Measurements from ENCODE around the gene SETD1B. TPM values are rescaled to one million over a fixed set of nuclear protein-coding genes. Genes with fewer than 3 reads are reported as not detected.

Gene SETD1B
- total RNA-seq, 1 donor from 2014 or later = 2.1 TPM

- H3K4me1 ChIP-seq (ENCODE audit: control insufficient read depth in 3 of 3, insufficient read depth in 3 of 3, low read length in 3 of 3) = peaks cover 18 to 26% (median 25%) of the 10 kb centered on the region in 3 donors
- no peak overlapping the region for H3K9ac ChIP-seq (ENCODE audit: low read depth in 1 of 3, low read length in 3 of 3)
- no peaks in the 10 kb centered on the region for H3K27me3 ChIP-seq (ENCODE audit: control insufficient read depth in 3 of 3, insufficient read depth in 3 of 3, low read length in 3 of 3)
- H3K4me3 ChIP-seq (ENCODE audit: low read length in 3 of 3) = no peak overlapping the region
- H3K9me3 ChIP-seq (ENCODE audit: control insufficient read depth in 3 of 3, low read length in 3 of 3) = no peaks in the 10 kb centered on the region
- H3K36me3 ChIP-seq (ENCODE audit: control insufficient read depth in 3 of 3, insufficient read depth in 3 of 3, low read length in 3 of 3) = peaks cover 7 to 11% (median 8%) of the 10 kb centered on the region in 3 donors
- H3K27ac ChIP-seq (ENCODE audit: low read depth, low read length) = no peak overlapping the region
Observed at GRCh38 chr12:121778567-121779421, 25.0 kb upstream of the SETD1B start.

GRCh38 chr12:121779422-121779895, 24.4 kb upstream of the SETD1B start:
- peaks cover 7 to 11% (median 8%) of the 10 kb centered on the region in 3 donors for H3K36me3 ChIP-seq (ENCODE audit: control insufficient read depth in 3 of 3, insufficient read depth in 3 of 3, low read length in 3 of 3)
- H3K4me3 ChIP-seq (ENCODE audit: low read length in 3 of 3) = no peak overlapping the region
- peaks cover 12 to 20% (median 19%) of the 10 kb centered on the region in 3 donors for H3K4me1 ChIP-seq (ENCODE audit: control insufficient read depth in 3 of 3, insufficient read depth in 3 of 3, low read length in 3 of 3)
- H3K27ac ChIP-seq (ENCODE audit: low read depth, low read length) = no peak overlapping the region
- H3K9ac ChIP-seq (ENCODE audit: low read depth in 1 of 3, low read length in 3 of 3) = no peak overlapping the region
- no peaks in the 10 kb centered on the region for H3K9me3 ChIP-seq (ENCODE audit: control insufficient read depth in 3 of 3, low read length in 3 of 3)
- no peaks in the 10 kb centered on the region for H3K27me3 ChIP-seq (ENCODE audit: control insufficient read depth in 3 of 3, insufficient read depth in 3 of 3, low read length in 3 of 3)

DNA sequence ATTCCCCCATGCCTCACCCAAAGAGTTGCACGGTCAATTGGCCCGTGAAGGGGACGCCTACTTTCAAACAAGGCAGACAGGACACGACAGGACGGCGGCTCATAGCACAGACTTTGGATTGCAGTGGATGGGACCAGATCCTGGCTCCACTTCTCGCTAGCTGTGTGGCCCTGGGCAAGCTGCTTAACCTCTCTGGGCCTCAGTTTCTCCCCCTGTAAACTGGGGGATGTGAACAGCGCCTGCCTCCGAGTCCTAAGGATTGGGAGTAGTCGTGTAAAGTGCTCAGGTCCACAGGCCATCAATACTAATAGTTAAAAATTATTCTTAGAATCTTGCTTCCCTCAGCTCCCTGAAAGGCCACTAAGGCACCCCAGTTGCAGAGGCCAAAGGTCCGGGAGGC, 23.4 kb upstream of the SETD1B start:
- Histone ChIP-seq H3K9me3 (ENCODE audit: control insufficient read depth in 3 of 3, low read length in 3 of 3) (no peaks in the 10 kb centered on the region), H3K4me3 (ENCODE audit: low read length in 3 of 3) (no peak overlapping the region), H3K9ac (ENCODE audit: low read depth in 1 of 3, low read length in 3 of 3) (no peak overlapping the region), H3K36me3 (ENCODE audit: control insufficient read depth in 3 of 3, insufficient read depth in 3 of 3, low read length in 3 of 3) (peaks cover 5 to 11% (median 8%) of the 10 kb centered on the region in 3 donors), H3K27me3 (ENCODE audit: control insufficient read depth in 3 of 3, insufficient read depth in 3 of 3, low read length in 3 of 3) (no peaks in the 10 kb centered on the region), H3K4me1 (ENCODE audit: control insufficient read depth in 3 of 3, insufficient read depth in 3 of 3, low read length in 3 of 3) (peaks cover 12 to 25% (median 19%) of the 10 kb centered on the region in 3 donors), H3K27ac (ENCODE audit: low read depth, low read length) (no peak overlapping the region)

DNA sequence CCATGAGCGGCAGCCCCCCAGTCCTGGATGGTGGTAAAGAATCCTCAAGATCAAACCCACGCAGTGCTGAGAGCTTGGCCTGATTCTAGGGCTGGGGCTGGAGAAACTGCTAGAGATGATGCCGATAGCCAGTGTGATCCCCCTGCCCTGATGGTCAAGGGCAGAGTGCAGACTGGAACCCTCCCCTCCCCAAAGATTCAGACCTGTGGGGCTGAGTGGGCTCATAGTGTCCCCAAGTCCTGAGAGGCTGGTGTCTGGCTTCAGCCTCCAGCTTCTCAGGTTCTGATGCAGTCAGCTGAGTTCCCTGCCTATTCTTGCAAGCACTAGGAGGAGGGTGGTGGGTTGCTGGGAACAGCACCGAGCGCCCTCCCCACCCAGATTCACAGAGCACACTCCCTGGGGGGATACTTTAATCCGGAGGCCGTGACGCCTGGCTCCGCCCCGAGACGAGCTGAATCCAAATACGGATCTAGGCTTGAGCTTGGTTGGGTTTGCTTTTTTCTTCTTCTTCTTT, 22.3 kb upstream of the SETD1B start:
- Histone ChIP-seq H3K9me3 (ENCODE audit: control insufficient read depth in 3 of 3, low read length in 3 of 3) (no peaks in the 10 kb centered on the region), H3K4me1 (ENCODE audit: control insufficient read depth in 3 of 3, insufficient read depth in 3 of 3, low read length in 3 of 3) (peaks cover 12 to 22% (median 17%) of the 10 kb centered on the region in 3 donors), H3K4me3 (ENCODE audit: low read length in 3 of 3) (no peak overlapping the region), H3K9ac (ENCODE audit: low read depth in 1 of 3, low read length in 3 of 3) (peak overlapping the region in 2 of 3 donors; percentile 40 to 69), H3K27ac (ENCODE audit: low read depth, low read length) (peak overlapping the region; percentile 21), H3K36me3 (ENCODE audit: control insufficient read depth in 3 of 3, insufficient read depth in 3 of 3, low read length in 3 of 3) (peaks cover 5 to 11% (median 6%) of the 10 kb centered on the region in 3 donors), H3K27me3 (ENCODE audit: control insufficient read depth in 3 of 3, insufficient read depth in 3 of 3, low read length in 3 of 3) (no peaks in the 10 kb centered on the region)

GRCh38 chr12:121781998-121782979, 21.5 kb upstream of the SETD1B start:
- Histone ChIP-seq H3K27me3 (ENCODE audit: control insufficient read depth in 3 of 3, insufficient read depth in 3 of 3, low read length in 3 of 3) (no peaks in the 10 kb centered on the region), H3K4me1 (ENCODE audit: control insufficient read depth in 3 of 3, insufficient read depth in 3 of 3, low read length in 3 of 3) (peaks cover 12 to 27% (median 17%) of the 10 kb centered on the region in 3 donors), H3K36me3 (ENCODE audit: control insufficient read depth in 3 of 3, insufficient read depth in 3 of 3, low read length in 3 of 3) (peaks cover 5 to 11% (median 6%) of the 10 kb centered on the region in 3 donors), H3K27ac (ENCODE audit: low read depth, low read length) (peak overlapping the region; percentile 73), H3K4me3 (ENCODE audit: low read length in 3 of 3) (no peak overlapping the region), H3K9me3 (ENCODE audit: control insufficient read depth in 3 of 3, low read length in 3 of 3) (no peaks in the 10 kb centered on the region), H3K9ac (ENCODE audit: low read depth in 1 of 3, low read length in 3 of 3) (peak overlapping the region; percentile 38 to 69 (median 40))

GRCh38 chr12:121783766-121784165, 20.0 kb upstream of the SETD1B start:
- Histone ChIP-seq H3K36me3 (ENCODE audit: control insufficient read depth in 3 of 3, insufficient read depth in 3 of 3, low read length in 3 of 3) (peaks cover 4 to 10% (median 6%) of the 10 kb centered on the region in 3 donors), H3K9me3 (ENCODE audit: control insufficient read depth in 3 of 3, low read length in 3 of 3) (no peaks in the 10 kb centered on the region), H3K4me3 (ENCODE audit: low read length in 3 of 3) (no peak overlapping the region), H3K4me1 (ENCODE audit: control insufficient read depth in 3 of 3, insufficient read depth in 3 of 3, low read length in 3 of 3) (peaks cover 12 to 31% (median 20%) of the 10 kb centered on the region in 3 donors), H3K27ac (ENCODE audit: low read depth, low read length) (no peak overlapping the region), H3K9ac (ENCODE audit: low read depth in 1 of 3, low read length in 3 of 3) (no peak overlapping the region), H3K27me3 (ENCODE audit: control insufficient read depth in 3 of 3, insufficient read depth in 3 of 3, low read length in 3 of 3) (no peaks in the 10 kb centered on the region)

DNA sequence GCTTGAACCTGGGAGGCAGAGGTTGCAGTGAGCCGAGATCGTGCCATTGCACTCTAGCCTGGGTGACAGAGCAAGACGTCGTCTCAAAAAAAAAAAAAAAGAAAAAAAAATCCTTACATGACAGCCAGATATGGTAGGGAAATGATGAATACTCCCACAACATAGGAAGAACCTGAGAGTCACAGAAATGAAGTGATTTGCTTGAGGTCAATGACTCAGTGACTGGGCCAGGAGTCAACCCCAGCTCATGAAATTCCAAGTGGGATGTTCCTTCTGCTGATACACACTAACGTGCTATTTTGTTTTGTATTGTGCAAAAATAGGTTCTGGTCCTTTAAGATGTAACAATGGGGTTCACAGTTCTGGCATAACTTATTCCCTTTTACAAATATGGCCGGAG, 19.3 kb upstream of the SETD1B start:
- H3K27ac ChIP-seq (ENCODE audit: low read depth, low read length) = no peak overlapping the region
- H3K9me3 ChIP-seq (ENCODE audit: control insufficient read depth in 3 of 3, low read length in 3 of 3) = no peaks in the 10 kb centered on the region
- peaks cover 3% of the 10 kb centered on the region in 3 donors for H3K36me3 ChIP-seq (ENCODE audit: control insufficient read depth in 3 of 3, insufficient read depth in 3 of 3, low read length in 3 of 3)
- H3K4me1 ChIP-seq (ENCODE audit: control insufficient read depth in 3 of 3, insufficient read depth in 3 of 3, low read length in 3 of 3) = peaks cover 12 to 31% (median 25%) of the 10 kb centered on the region in 3 donors
- no peak overlapping the region for H3K9ac ChIP-seq (ENCODE audit: low read depth in 1 of 3, low read length in 3 of 3)
- no peak overlapping the region for H3K4me3 ChIP-seq (ENCODE audit: low read length in 3 of 3)
- no peaks in the 10 kb centered on the region for H3K27me3 ChIP-seq (ENCODE audit: control insufficient read depth in 3 of 3, insufficient read depth in 3 of 3, low read length in 3 of 3)

DNA sequence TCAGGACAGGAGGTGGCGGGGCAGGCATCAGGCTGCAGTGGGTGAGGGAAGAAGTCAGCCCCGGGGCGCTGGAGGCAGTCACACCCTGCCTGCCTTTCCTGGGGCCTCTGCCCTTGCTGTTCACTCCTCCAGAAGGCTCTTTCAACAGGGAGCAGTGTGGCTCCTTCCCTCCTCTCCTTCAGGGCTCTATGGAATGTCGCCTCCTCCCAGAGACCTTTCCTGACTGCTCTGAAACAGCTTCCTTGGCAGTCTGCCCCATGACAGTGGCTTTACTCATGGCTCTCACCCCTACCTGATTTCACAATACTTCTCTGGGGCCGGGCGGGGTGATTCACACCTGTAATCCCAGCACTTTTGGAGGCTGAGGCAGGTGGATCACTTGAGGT, 17.4 kb upstream of the SETD1B start:
- Histone ChIP-seq H3K4me3 (ENCODE audit: low read length in 3 of 3) (no peak overlapping the region), H3K27me3 (ENCODE audit: control insufficient read depth in 3 of 3, insufficient read depth in 3 of 3, low read length in 3 of 3) (no peaks in the 10 kb centered on the region), H3K9me3 (ENCODE audit: control insufficient read depth in 3 of 3, low read length in 3 of 3) (no peaks in the 10 kb centered on the region), H3K9ac (ENCODE audit: low read depth in 1 of 3, low read length in 3 of 3) (no peak overlapping the region), H3K27ac (ENCODE audit: low read depth, low read length) (no peak overlapping the region), H3K4me1 (ENCODE audit: control insufficient read depth in 3 of 3, insufficient read depth in 3 of 3, low read length in 3 of 3) (peaks cover 14 to 37% (median 26%) of the 10 kb centered on the region in 3 donors), H3K36me3 (ENCODE audit: control insufficient read depth in 3 of 3, insufficient read depth in 3 of 3, low read length in 3 of 3) (no peaks in the 10 kb centered on the region)

GRCh38 chr12:121787063-121788025, 16.5 kb upstream of the SETD1B start:
- Histone ChIP-seq H3K27ac (ENCODE audit: low read depth, low read length) (no peak overlapping the region), H3K36me3 (ENCODE audit: control insufficient read depth in 3 of 3, insufficient read depth in 3 of 3, low read length in 3 of 3) (no peaks in the 10 kb centered on the region), H3K27me3 (ENCODE audit: control insufficient read depth in 3 of 3, insufficient read depth in 3 of 3, low read length in 3 of 3) (no peaks in the 10 kb centered on the region), H3K4me3 (ENCODE audit: low read length in 3 of 3) (no peak overlapping the region), H3K9me3 (ENCODE audit: control insufficient read depth in 3 of 3, low read length in 3 of 3) (no peaks in the 10 kb centered on the region), H3K9ac (ENCODE audit: low read depth in 1 of 3, low read length in 3 of 3) (no peak overlapping the region), H3K4me1 (ENCODE audit: control insufficient read depth in 3 of 3, insufficient read depth in 3 of 3, low read length in 3 of 3) (peaks cover 6 to 36% (median 26%) of the 10 kb centered on the region in 3 donors)
